NCI-H2107 treated with DMSO at 0.1 percent for 48 hours (cell line): ENCODE results near the gene ZSWIM6.

Experiments used
- DNase-seq: peaks from one replicate; lab custom pipeline; 2025; ENCODE audit not compliant: unreplicated experiment; lab: John Stamatoyannopoulos, UW

ZSWIM6 gene

GRCh38 chr5:61357745-61358144 lies 25.7 kb downstream of the ZSWIM6 start:
- no peak for DNase-seq

DNA sequence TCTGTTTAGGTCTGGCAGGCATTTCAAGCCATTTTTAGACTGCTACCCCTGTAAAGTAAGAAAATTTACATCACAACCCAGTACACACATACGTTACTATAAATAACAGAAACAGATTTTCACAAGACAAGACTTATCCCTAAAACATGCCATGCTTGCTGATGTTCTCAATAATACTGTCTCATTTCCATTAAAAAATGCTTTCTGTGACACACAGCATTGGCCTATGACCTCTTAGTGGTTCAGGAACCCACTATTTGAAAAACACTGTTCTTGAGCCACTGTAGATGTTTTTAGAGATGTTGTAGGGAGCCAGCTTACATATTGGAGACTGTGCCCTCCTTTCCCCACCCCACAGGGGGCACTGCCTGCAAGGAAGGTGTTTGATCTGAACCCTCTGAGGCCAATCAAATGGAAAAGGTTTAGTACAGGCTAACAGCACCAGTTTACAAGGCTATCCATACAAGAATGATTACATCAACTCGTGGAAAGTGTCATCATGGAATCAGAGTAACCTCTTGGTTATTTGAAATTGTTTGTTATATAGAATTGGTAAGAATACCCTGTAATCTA lies 30.8 kb downstream of the ZSWIM6 start:
- no peak for DNase-seq

- no peak for DNase-seq
These were observed 31.5 kb downstream of the ZSWIM6 start for GRCh38 chr5:61363401-61364114.

- DNase-seq = no peak
These were observed 34.6 kb downstream of the ZSWIM6 start for GRCh38 chr5:61366497-61367240.

- DNase-seq = no peak
These were observed 38.4 kb downstream of the ZSWIM6 start for GRCh38 chr5:61370506-61370905.

- no peak for DNase-seq
These were observed 39.4 kb downstream of the ZSWIM6 start for GRCh38 chr5:61371474-61371873.

GRCh38 chr5:61379677-61380076 lies 47.6 kb downstream of the ZSWIM6 start:
- DNase-seq = no peak

DNA sequence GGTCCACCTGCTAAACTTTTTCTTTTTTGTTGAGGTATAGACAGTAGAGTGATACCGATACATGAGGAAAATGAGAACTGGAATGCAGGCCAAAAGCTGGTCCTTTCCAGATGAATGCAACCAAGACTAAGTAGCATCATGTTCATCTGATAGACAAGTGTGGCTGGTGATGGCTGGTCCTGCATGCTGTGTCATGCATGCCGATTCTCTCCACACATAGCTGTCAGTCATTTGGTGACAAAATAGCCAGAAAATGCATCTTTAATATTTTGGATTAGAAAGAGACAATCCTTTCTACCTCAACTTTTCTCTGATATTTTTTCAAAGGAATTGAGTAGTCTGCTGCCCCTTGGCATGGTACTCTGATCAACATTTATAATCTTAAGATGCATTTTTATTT lies 49.9 kb downstream of the ZSWIM6 start:
- no peak for DNase-seq

GRCh38 chr5:61385627-61386026 lies 53.6 kb downstream of the ZSWIM6 start:
- DNase-seq = no peak

DNA sequence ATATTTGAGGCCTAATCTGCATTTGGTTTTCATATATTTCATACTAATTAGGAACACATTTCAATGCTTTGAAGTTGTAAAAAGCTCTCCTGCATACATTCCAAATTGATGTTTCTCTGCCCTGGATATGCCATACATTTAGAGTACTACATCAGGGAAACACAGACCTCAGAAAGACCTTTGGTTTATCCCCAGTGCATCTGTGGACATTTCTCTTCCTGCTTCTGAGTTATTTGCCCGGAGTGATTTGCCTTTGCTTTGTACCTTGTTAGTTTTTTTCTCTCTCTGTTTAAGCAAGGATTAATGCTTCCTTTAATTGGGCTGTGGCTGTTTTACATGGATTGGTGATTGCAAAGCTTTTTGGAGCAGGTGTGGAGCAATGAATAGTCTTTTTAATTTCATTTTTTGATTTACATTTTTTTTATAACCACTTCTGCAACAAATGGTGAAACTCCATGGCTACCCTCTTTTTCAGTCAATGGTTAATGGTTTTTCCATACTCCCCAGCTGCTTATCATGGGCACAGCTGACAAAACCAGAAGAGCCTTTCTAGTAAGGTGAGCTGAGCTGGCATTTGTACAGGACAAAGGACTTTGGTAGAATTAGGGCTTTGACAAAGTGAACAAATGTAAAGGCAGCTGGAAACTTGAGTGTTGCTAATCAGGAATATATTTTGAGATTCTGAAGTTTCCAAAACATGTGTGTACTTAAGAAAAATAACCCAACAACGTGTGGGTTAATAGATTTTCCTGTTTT lies 54.2 kb downstream of the ZSWIM6 start:
- peak; percentile 52 for DNase-seq

DNA sequence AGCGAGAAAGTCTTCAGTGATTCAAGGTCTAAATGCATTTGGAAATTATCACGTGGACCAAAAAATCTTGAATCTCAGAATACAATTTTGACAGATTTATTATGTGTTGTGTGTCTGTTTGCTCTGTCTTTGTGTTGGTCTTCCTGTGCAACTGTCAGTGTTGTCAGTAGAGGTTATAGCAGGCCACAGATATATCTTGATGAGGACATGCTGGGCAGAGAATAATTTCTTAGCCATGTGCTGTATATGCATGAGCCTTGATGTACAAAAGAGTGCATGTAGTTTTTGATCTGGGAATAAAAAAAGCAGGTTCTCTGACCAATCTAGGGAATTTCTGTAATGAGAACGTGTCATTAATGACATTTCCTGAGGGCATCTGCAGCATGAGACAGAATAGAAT lies 57.6 kb downstream of the ZSWIM6 start:
- no peak for DNase-seq

DNA sequence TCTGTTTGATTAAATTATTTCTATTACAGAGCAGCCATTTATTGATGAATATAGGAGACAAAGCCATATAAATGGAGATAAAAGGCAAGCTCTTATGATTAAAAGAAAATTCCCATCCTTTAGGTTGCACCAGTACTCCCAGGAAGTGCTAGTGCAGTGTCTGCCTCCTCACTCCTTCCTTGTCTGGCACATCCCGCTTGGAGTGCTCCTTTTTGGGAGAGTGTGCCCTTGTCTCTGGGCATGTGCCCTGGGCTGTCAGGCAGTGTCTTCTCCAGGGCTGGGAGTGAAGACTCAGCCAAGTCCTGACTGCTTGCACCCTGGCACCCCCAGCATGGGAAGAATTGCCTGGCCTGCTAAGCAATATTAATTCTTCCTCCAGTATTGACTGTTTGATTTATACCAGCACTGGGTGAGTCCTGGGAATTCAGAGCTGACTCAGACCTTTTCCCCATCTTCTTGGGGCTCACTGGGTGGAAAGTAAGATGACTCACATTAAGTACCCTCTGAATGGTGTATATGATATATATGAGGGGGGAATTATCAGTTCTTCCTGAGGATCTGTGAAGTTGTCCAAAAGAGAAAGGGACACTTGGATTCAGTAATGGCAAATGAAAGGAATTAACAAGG lies 62.1 kb downstream of the ZSWIM6 start:
- no peak for DNase-seq

GRCh38 chr5:61394793-61395192 lies 62.7 kb downstream of the ZSWIM6 start:
- DNase-seq = no peak

GRCh38 chr5:61397238-61397637 lies 65.2 kb downstream of the ZSWIM6 start:
- DNase-seq = no peak

DNA sequence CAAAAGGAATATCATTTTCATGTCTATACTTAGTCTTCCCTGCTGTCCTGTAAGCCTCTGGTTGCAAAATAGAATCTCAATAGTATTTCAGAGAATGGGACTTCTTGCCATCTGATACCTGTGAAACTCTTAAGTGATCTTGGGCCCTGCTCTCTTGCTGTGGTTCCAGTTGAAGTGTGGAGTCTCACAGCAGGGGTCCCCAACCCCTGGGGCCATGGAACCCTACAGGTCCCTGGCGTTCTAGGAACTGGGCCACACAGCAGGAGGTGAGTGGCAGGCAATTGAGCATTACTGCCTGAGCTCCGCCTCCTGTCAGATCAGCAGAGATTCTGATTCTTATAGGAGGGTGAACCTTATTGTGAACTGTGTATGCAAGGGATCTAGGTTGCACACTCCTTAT lies 65.9 kb downstream of the ZSWIM6 start:
- peak; percentile 11 for DNase-seq

- no peak for DNase-seq
These were observed 66.4 kb downstream of the ZSWIM6 start for GRCh38 chr5:61398440-61398839.

- no peak for DNase-seq
These were observed 67.6 kb downstream of the ZSWIM6 start for GRCh38 chr5:61399679-61400078.

- no peak for DNase-seq
These were observed 69.7 kb downstream of the ZSWIM6 start for GRCh38 chr5:61401726-61402125.

DNA sequence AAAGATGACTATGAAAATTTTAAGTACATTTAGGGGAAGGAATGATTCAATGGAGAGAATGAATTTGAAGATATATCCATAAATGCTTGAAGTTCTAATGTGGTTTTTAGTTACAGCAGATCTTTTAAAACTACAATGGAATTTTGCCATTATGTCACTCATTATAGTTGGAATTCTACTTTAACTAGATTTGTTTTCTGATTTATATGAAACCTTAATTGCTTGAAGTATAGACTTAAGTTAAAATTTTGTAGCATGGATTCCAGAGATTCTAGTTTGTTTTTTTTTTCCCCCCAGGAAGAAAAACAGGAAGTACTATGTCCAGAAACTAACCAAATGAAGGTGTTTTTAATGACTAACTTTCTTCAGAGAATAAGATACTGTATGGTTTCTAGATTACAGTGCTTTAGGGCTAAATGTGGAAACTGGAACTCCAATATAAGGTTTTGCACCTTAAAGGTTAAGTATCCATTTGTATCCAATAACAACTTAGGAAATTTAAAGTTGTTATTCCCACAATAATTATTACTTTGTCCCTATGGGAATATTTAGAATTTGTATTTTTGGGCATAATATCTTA lies 70.3 kb downstream of the ZSWIM6 start:
- no peak for DNase-seq

GRCh38 chr5:61402970-61403900 lies 71.2 kb downstream of the ZSWIM6 start:
- DNase-seq = no peak
